GM19463 (cell line): Measurements from ENCODE around the gene ZNF490.
"Not testable (repeated sequence)": the region's sequence is repeated elsewhere in the genome, so short reads cannot be mapped to it uniquely, and the experiment has no call there.

Experiments
- ATAC-seq: cut with Tn5 transposase; IDR thresholded peaks from one replicate; pipeline ENCODE4 v1.9.1; 2021; ENCODE audit warnings: mild to moderate bottlenecking, moderate library complexity; ENCODE audit not compliant: unreplicated experiment

The ZNF490 gene

DNA sequence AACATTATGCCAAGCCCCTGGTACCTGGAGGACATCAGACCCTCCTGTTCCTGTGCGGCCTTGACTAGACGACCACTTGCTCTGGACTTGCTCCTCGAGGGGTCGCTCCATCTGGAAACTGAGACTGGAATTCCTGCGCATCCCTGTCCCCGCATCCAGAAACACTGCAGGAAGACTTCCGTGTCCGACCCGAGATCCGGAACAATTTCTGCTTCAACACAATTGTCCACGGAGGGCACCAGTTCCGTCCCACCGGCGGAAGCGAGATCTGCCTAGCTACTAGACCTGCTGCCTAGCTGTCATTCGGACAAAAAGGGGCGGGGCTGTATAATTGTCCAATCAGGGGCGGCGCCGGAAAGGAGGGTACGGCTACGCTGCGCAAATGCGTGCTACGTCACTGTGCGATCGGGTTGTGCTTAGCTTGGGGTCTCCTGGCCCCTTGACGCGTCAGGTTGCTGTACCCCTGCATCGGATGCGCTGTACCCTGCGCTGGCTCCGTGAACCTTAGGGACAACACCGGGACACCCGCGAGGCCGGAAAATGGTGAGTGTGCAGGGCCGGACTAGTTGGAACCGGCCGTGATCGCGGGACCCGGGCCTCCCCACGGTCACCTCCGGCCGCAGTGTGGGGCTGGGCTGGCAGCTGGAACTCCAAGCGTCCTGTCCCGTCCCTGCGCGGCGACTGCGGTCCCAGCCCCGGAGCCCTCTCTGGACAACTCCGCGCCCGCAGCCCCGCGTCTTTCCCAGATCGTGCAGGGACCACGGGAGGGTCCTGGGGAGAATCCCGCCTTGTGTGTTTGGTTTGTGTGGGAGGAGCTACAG, at the start of gene ZNF490, which contains the start of gene ZNF791:
TSS of gene ZNF490 (minus strand) at position 274 of the 821 bp plus-strand sequence. CDS start at position 141, 133 bp downstream.
TSS of gene ZNF791 (plus strand) at position 381 of the 821 bp plus-strand sequence. CDS start at position 541, 160 bp downstream.
- peak; percentile 79 for ATAC-seq

DNA sequence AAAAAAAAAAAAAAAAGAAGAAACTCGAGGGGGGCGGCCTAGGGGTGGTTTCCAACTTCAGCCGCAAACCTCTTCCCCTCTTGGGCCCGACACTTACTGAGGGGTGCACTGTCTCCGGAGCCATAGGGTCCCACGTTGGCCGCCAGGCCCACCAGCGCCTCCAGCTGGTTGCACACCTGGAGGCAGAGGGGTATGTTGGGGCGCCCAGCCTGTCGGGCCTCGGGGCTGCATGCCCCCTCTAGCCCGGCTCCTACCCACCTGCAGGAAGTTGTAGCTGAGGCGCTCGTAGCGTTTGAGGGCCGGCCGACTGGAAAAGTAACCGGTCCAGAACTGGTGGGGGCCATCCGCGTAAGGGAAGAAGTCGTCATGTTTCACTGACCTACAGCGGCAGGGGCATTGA, 47.4 kb upstream of the ZNF490 start:
- no peak for ATAC-seq

DNA sequence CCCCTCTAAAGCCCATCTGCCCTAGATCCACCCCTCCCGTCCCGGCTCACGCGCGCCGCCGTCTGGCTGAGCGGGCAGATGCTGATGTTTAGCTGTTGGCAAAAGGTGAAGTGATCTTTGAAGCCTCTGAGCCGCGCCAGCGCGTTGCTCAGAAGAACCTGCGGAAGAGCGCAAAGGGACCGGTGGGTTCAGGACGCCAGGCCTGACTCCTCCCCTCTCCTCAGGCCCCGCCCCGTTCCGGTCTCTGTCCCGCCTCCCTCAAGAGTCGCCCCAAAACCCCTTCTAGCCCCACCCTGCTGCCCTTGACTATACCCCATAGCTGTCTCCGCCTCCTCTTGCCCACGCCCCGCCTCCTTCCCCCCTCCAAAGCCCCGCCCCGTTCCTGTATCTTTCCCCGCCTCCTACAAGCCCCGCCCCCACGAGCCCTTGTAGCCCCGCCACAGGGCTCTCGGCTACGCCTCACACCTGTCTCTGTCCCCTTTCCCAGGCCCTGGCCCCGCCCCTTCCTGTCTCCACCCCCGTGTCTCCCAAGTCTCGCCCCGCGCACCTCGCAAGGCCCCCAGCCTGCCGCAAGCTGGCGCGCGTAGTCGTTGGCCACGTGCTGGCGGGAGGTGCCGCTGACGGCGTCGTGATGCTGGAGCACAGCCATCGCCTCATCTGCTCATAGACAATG, 46.4 kb upstream of the ZNF490 start:
- no peak for ATAC-seq

DNA sequence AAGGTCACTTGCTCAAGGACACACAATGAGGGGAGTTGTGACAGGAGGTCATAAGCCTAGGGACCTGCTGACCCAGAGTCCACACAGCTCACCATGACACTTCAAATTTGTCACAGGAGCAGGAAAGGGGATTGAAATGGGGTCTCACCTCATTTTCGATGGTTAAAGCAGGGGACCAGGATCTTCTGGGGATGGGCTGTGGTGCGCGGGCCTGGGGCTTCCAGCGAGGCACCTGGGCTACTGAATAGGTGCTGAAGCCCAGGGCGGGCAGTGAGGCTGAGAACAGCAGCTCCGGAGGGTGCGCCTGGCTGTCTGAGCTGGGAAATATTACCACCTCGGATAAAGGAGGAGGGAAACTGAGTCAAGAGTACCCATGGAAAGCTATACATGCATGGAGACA, 44.9 kb upstream of the ZNF490 start:
- ATAC-seq, result no peak

DNA sequence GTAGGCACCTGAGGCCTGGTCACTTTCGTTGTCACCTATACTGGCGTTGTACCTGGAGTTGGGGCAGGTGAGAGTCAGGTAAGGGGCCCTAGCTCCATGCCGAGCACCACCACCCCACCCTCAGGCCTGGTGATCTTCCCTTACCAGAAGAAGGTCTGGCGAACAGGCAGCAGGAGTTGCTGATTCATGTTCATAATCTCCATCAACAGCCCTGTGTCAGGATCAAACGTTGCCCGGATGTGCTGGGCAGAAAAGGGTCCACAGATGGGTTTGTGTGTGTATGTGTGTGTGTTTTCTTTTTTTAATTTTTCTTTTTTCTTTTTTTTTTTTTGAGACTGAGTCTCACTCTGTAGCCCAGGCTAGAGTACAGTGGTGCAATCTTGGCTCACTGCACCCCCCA, 41.6 kb upstream of the ZNF490 start:
- no peak for ATAC-seq

DNA sequence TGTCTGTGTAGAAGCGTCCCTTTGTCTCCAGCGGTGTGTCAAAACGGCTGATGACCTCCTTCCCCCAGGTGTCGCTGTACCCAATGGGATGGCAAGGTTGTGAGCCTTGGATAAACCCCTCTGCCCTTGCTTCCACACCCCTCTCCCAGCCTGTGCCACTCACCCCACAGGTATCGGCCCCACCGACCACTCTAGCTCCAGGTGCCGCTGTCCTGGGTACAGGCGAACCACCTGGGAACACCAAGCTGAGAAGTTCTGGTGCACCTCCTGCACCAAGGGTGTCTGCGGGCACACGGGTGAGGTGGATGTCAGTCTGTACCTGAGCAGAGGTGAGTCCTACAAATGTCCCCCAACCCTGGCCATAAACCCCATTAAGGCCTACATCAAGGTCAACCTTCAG, 39.3 kb upstream of the ZNF490 start:
- no peak for ATAC-seq

DNA sequence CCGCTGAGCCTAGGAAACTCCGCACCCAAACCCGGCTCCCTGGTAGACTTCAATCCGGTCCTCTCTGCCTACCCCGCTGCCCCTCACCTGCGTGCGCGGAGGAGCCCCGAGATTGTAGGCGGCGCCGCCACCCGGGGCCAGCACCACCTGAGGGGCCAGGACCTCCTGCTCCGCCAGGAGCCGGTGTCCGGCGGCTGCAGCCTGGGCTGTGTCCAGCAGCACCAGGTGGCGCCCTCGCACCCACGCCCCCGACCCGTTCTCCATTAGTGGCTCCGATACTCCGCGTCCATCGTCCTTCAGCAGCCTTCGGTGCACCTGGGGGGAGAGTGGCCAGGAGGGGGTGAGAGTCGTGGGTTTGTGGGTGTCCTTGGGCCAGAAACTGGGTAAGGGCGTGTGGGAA, 37.5 kb upstream of the ZNF490 start:
- no peak for ATAC-seq

DNA sequence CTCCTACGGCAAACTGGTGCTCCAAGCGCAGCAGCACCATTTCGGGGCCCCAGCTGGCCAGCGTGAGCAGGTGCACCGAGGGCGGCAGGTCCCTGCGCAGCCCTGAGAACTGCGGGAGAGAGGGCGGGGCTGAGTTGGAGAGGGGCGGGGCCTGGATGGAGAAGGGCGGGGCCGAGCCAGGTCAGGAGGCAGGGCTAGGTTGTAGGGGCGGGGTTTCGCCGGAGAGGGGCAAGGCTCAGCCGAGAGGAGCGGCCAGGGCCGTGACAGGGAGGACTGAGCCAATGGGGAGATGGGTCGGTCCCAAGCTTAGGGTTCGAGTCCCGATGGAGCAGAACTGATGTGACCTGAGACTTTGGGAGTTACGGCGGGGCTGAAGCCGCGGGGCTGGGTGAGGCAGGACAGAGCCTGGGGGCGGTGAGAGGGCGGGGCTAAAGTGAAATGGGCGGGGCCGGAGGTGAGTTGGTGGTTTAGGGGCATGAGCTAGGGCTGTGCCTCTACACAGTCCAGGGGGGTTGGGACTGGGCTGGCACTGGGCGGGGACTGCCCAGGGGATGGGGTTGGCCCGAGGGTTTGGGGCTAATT, 37.0 kb upstream of the ZNF490 start:
- ATAC-seq, result no peak

DNA sequence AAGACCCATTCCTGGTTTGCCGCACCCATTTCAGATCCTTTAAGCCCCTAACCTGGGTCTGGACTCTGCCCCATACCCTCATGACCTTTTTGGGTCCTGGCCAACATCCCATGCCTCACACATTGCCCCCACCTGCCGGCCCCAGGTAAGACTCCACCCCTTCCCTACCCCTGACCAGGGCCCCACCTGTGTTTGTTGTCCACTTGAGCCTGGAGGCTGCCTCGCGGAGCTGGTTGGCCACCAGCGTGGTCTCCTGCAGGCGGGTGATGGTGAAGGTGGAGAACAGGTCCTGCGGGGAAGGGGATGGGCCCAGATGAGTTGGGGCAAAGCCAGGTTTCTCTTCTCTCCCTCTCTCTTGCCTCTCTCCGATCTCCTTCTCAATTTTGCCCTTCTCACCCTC, 36.4 kb upstream of the ZNF490 start:
- ATAC-seq, result no peak

DNA sequence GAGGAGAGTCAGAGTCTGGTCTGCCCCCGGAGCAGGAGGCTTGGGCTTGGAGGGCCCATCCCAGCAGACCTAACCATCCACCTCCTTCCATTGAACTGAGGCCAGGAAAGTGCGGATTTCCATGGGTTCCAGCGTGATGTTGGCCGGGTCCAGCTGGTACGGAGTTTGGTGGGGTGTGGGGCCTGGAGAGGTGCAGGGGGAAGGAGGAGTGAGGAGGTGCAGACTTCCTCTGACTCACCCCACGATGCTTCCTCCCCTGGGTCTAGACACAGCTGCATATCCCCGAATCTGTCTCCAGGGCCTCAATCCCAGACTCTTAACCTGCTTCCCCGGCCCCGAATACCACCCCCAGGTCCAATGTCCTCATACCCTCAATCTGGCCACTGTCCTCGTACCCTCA, 35.9 kb upstream of the ZNF490 start:
- ATAC-seq, result no peak

DNA sequence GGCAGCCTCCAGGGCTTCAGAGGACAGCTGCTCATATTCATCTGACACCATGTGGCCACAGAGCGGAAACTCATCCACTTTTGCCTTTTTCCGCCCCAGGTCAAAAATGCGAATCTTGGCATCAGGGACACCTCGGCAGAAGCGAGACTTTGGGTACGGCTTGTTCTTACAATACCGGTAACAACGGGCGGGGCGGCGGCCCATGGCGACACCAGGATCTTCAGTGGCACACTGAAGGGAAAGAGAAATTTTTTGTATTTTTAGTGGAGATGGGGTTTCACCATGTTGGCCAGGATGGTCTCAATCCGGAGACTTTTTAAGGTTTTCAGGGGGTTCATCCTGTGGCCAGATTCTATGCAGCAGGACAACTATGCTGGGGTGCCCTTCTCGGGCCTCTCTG, 33.1 kb upstream of the ZNF490 start:
- ATAC-seq, result not testable (repeated sequence)

DNA sequence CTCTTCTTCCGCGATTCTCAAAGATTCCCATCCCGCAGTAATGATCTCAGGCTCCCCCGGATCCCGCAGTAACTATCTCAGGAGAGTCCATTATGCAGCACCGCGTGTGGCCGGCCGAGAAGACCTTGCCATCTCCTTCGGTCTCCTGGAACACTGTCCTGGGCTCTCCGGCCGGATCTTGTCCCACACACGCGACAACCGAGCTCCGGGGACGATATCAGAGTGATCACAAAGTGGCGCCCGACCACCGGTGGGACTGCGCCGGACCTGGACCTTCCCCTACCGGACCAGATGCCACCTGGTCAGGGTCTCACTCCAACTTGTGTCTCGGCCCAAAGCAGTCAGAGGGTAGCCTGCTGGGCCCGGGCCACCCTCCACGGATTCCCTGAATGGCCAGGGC, 31.9 kb upstream of the ZNF490 start:
- ATAC-seq, result no peak

DNA sequence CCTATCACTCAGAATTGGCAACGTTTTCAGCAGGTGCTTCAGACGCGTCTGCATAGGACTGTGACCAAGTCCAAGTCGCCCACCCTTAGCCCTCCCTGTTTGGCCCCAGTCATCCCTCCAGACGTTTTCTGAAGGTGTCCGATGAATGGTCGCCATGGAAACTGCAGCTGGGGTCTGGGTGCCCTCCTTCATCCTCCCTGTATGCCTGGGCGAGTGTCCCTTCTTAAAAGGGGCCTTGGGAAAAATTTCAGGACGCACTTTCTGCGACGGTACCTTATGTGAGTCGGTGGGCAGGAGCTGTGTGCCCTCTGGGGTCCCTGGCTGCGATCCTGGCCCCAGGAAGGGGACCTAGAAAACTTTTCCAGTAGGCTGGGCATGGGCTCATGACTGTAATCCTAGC, 30.8 kb upstream of the ZNF490 start:
- no peak for ATAC-seq

DNA sequence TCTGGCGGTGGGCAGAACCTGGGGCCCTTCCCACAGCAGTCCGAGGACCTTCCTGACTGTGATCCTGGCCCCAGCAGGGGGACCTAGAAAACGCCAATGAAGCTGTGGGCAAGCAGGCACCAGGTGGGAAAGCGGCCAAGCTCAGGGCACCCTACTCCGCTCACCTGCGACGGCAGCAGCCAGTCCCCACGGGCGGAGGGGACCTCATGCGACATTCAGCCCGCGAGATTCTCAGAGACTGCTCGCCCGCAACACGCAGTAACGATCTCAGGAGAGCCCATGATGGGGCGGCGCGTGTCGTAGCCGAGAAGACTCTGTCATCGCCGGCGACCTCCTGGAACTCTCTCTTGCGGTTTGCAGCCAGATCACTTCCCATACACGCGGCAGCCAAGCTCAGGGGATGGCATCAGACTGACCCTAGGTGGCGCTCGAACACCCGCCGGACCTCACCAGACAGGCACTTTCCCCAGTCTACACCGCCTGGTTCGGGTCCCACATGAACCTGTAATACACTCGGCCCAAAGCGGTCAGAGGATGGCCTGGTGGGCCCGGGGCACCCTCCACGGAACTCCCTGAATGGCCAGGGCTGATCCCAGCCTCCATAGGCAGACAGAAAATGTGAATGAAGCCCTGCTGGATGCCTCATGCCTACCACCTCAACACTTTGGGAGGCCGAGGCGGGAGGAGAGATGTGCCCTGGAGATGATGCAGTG, 29.4 kb upstream of the ZNF490 start:
- no peak for ATAC-seq

DNA sequence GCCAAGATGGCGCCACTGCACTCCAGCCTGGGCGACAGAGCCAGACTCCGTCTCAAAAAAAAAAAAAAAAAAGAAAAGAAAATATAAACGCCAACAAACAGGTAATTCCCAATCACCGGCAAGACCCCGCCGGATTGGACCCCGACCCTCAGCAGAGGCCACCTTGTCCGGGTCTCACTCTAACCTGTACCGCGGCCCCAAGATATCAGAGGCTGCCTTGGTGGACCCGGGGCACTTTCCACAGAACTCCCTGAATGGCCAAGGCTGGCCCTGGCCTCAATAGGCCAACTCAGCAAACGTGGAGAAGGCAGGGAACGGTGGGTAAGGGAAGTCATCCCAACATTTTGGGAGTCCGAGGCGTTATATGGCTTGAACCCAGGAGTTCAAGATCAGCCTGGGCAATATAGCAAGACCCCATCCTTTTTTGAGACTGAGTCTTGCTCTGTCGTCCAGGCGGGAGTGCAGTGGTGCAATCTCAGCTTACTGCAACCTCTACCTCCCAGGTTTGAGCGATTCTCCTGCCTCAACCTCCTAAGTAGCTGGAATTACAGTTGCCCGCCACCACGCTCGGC, 28.1 kb upstream of the ZNF490 start:
- no peak for ATAC-seq

DNA sequence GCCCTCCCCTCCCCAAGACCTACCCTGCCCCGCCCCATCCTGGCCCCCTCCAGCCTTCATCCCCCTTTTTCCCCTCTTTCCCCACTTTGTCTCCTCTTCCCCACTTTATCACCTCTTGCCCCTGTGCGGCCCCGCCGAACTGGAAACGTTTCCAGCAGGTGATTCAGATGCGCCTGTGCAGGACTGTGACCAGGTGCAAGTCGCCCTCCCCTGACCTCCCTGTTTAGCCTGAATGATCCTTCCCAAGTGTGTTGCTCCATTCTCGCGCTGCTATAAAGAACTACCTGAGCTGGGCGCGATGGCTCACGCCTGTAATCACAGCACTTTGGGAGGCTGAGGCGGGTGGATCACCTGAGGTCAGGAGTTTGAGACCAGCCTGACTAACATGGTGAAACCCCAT, 26.0 kb upstream of the ZNF490 start:
- ATAC-seq, result no peak

DNA sequence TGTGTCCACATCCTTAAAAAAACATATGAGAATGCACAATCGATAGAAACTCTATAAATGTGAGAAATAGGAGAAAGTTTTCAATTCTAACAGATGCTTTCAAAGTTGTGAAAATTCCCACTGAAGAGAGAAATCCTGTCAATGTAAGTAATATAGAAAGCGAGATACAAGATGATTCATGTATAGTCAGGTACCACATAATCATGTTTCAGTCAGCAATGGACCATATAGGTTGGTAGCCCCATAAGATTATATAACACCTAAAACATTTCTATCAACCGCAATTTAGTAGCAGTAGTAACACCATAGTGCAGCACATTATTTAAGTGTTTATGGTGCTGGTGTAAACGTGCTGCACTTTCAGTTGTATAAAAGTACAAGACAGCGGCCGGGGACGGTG, 18.6 kb upstream of the ZNF490 start:
- ATAC-seq, result no peak

DNA sequence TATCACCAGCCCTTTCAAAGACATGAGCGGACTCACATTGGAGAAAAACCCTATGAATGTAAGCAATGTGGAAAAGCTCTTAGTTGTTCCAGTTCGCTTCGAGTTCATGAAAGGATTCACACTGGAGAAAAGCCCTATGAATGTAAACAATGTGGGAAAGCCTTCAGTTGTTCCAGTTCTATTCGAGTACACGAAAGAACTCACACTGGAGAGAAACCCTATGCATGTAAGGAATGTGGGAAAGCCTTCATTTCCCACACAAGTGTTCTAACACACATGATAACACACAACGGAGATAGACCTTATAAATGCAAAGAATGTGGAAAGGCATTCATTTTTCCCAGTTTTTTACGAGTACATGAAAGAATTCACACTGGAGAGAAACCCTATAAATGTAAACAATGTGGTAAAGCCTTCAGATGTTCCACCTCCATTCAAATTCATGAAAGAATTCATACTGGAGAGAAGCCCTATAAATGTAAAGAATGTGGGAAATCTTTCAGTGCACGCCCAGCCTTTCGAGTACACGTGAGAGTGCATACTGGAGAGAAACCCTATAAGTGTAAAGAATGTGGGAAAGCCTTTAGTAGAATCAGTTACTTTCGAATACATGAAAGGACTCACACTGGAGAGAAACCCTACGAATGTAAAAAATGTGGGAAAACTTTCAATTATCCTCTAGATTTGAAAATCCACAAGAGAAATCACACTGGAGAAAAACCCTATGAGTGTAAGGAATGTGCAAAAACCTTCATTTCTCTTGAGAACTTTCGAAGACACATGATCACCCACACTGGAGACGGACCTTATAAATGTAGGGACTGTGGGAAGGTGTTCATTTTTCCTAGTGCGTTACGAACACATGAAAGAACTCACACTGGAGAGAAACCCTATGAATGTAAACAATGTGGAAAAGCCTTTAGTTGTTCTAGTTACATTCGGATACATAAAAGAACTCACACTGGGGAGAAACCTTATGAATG, 17.7 kb upstream of the ZNF490 start:
- ATAC-seq, result no peak

DNA sequence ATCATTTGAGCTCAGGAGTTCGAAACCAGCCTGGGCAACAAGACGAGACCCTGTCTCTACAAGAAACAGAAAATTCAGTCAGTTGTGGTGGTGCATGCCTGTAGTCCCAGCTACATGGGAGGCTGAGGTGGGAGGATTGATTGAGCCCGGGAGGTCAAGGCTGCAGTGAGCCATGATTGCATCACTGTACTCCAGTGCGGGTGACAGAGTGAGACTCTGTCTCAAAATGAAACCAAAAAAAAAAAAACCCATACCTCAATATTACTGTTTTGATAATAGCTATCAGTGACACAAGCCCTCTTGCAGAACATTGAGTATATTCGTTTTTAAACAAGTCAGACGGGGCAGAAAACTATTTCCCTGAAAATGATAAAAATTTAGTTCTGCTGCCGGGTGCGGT, 16.3 kb upstream of the ZNF490 start:
- ATAC-seq, result no peak
